Measurements from ENCODE around the gene PHF23. TPM values are rescaled to one million over a fixed set of nuclear protein-coding genes. Genes with fewer than 3 reads are reported as not detected.

PHF23 gene
- total and polyA plus RNA-seq, 4 donors, result 25.4 to 40.5 (median 27.2) TPM

GRCh38 chr17:7281074-7281952 is 42.1 kb upstream of the PHF23 start, which contains the start of gene SLC2A4:
SLC2A4 (plus strand) TSS chr17:7281718; CDS start chr17:7281935, 217 bp downstream.
- no peak for TF ChIP-seq CTCF (IDR thresholded peaks at IDR 0.05; ENCODE audit: control extremely low read depth, extremely low read depth)
- Histone ChIP-seq H3K36me3 (ENCODE audit: control insufficient read depth in 4 of 4, insufficient read depth in 4 of 4, low read length in 4 of 4) (no peaks in the 10 kb centered on the region), H3K9me3 (ENCODE audit: control insufficient read depth in 4 of 4, insufficient read depth in 3 of 4, low read length in 3 of 4) (no peaks in the 10 kb centered on the region), H3K27ac (ENCODE audit: low read depth in 1 of 2, low read length in 1 of 2) (peak within 1 kb of the TSS; percentile 86 to 88), H3K27me3 (ENCODE audit: control insufficient read depth in 3 of 3, insufficient read depth in 3 of 3, low read length in 2 of 3) (peaks cover 0 to 8% (median 0%) of the 10 kb centered on the region in 3 donors), H3K4me3 (peak within 1 kb of the TSS; percentile 27), H3K9ac (ENCODE audit: insufficient read depth in 1 of 2, low read length in 2 of 2) (no peak within 1 kb of the TSS), H3K4me1 (ENCODE audit: control insufficient read depth in 5 of 5, insufficient read depth in 5 of 5, low read length in 5 of 5) (peaks cover 0 to 21% (median 4%) of the 10 kb centered on the region in 5 donors)
- ATAC-seq (ENCODE audit: insufficient read depth, low FRiP score), result peak; percentile 91
- peak; percentile 93 to 94 (median 94) for DNase-seq
- WGBS, 2 donors, result 1% methylated on average over 56 to 71 of the region's 71 CpGs

DNA sequence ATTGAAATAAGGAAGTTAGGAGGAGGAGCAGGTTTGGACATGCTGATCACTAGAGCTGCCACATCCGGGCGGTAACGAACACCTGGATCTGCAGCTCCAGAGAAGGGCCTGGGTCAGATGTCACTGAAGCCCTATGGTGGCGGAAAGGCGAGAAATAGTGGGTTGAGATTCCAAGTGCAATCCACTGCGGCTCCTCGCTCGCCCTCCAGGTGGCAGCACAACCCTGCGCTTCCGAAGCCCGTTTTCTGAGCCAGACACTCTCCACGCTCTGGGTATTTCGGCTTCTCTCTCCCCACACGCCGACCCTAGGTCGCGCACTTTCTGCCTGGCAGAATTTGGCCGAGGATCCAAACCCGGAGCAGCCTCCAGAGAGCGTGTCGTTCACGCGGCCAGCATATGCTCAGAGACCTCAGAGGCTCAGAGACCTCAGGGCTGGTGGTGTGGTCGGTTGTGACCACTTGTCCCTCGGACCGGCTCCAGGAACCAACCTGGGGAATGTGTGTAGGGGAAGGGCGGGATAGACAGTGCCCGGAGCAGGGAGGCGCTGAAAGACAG is 41.3 kb upstream of the PHF23 start:
- peak; percentile 96 for TF ChIP-seq CTCF (IDR thresholded peaks at IDR 0.05; ENCODE audit: control extremely low read depth, extremely low read depth)
- H3K4me3 ChIP-seq, result peak overlapping the region; percentile 27
- peak; percentile 85 for ATAC-seq (ENCODE audit: insufficient read depth, low FRiP score)
- H3K27me3 ChIP-seq (ENCODE audit: control insufficient read depth in 3 of 3, insufficient read depth in 3 of 3, low read length in 2 of 3), result peaks cover 0 to 8% (median 0%) of the 10 kb centered on the region in 3 donors
- H3K4me1 ChIP-seq (ENCODE audit: control insufficient read depth in 5 of 5, insufficient read depth in 5 of 5, low read length in 5 of 5), result peaks cover 0 to 21% (median 4%) of the 10 kb centered on the region in 5 donors
- no peaks in the 10 kb centered on the region for H3K36me3 ChIP-seq (ENCODE audit: control insufficient read depth in 4 of 4, insufficient read depth in 4 of 4, low read length in 4 of 4)
- WGBS, 2 donors, result 1% methylated on average over 29 of the region's 29 CpGs
- H3K9me3 ChIP-seq (ENCODE audit: control insufficient read depth in 4 of 4, insufficient read depth in 3 of 4, low read length in 3 of 4), result no peaks in the 10 kb centered on the region
- no peak overlapping the region for H3K9ac ChIP-seq (ENCODE audit: insufficient read depth in 1 of 2, low read length in 2 of 2)
- peak; percentile 86 to 87 (median 87) for DNase-seq
- peak overlapping the region; percentile 86 to 88 for H3K27ac ChIP-seq (ENCODE audit: low read depth in 1 of 2, low read length in 1 of 2)

DNA sequence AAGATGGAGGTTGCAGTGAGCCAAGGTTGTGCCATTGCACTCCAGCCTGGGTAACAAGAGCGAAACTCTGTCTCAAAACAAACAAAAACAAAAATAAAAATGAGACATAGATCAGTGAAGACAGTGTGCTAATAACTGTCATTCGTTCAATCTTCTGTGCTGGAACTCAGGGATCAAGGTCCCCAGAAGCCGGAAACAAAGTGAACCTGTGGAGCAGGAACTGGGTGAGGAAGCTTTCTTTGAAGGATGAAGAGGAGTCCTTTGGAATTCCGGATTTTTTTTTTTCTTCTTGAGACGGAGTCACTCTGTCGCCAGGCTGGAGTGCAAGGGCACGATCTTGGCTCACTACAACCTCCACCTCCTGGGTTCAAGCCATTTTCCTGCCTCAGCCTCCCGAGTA is 40.2 kb upstream of the PHF23 start:
- ATAC-seq (ENCODE audit: insufficient read depth, low FRiP score), result no peak
- Histone ChIP-seq H3K27me3 (ENCODE audit: control insufficient read depth in 3 of 3, insufficient read depth in 3 of 3, low read length in 2 of 3) (peaks cover 0 to 8% (median 0%) of the 10 kb centered on the region in 3 donors), H3K9me3 (ENCODE audit: control insufficient read depth in 4 of 4, insufficient read depth in 3 of 4, low read length in 3 of 4) (no peaks in the 10 kb centered on the region), H3K9ac (ENCODE audit: insufficient read depth in 1 of 2, low read length in 2 of 2) (no peak overlapping the region), H3K36me3 (ENCODE audit: control insufficient read depth in 4 of 4, insufficient read depth in 4 of 4, low read length in 4 of 4) (no peaks in the 10 kb centered on the region), H3K4me1 (ENCODE audit: control insufficient read depth in 5 of 5, insufficient read depth in 5 of 5, low read length in 5 of 5) (peaks cover 0 to 21% (median 4%) of the 10 kb centered on the region in 5 donors), H3K27ac (ENCODE audit: low read depth in 1 of 2, low read length in 1 of 2) (no peak overlapping the region), H3K4me3 (no peak overlapping the region)
- TF ChIP-seq CTCF (IDR thresholded peaks at IDR 0.05; ENCODE audit: control extremely low read depth, extremely low read depth), result no peak
- WGBS, 2 donors, result 89 to 92% methylated on average over 8 of the region's 8 CpGs
- no peak for DNase-seq

All from lung (tissue), 12 donors.